K562 (cell line): ENCODE measurements around the gene TAL1. TPM values are rescaled to one million over a fixed set of nuclear protein-coding genes. Genes with fewer than 3 reads are reported as not detected.
A peak's percentile ranks its signal among the peaks of the same experiment; 100 is the strongest.

Experiments
- ARID1B ChIP-seq: fragments of 450-650 bp; IDR thresholded peaks from 2 replicates; pipeline ENCODE4 v1.6.1; 2016; ENCODE audit warnings: antibody characterized with exemption, mild to moderate bottlenecking, inconsistent platforms
- CBX2 ChIP-seq: fragments of 200-600 bp; sonication (generic); IDR thresholded peaks from one replicate; pipeline ENCODE4 v1.6.1; 2012; ENCODE audit warnings: mild to moderate bottlenecking, low read length, inconsistent platforms; ENCODE audit not compliant: insufficient read depth, poor library complexity, severe bottlenecking
- DIDO1 ChIP-seq: fragments of 450-650 bp; IDR thresholded peaks from 2 replicates; pipeline ENCODE4 v1.6.1; 2016; ENCODE audit warnings: low read depth, missing biosample characterization, missing genetic modification characterization
- NR3C1 ChIP-seq: sonication (generic); formaldehyde crosslinking; IDR thresholded peaks from 2 replicates; pipeline ENCODE4 v1.8.1; 2022; ENCODE audit warnings: missing genetic modification reagents
- ZKSCAN1 ChIP-seq: fragments of 150-350 bp; IDR thresholded peaks from 2 replicates; pipeline ENCODE4 v1.6.1; 2016; ENCODE audit warnings: low read depth, low read length
- polyA plus RNA-seq, 8 experiments: library from polyadenylated mRNA; depleted of rRNA in 4 of 8; stranded (reverse) in 5 of 8; unstranded in 3 of 8; fragments of >200 nt; fragmentation: Nextera tagmentation in 2 of 8; fragmentation: Illumina TruSeq in 1 of 8; extraction: Ambion mirVana in 2 of 8; extraction: Trizol in 1 of 8; gene quantifications; 2 replicates each; pipeline versions ENCODE4 v1.2.1 to v1.2.3, GENCODE V29; 2011 to 2014; ENCODE audit warnings: inconsistent platforms in 1 of 8, missing spikeins in 1 of 8
- total RNA-seq, 7 experiments: library from RNA; depleted of rRNA in 6 of 7; stranded (reverse); fragments of >200 nt in 6 of 7; fragmentation: Illumina TruSeq in 2 of 7; extraction: Trizol in 2 of 7; gene quantifications; 2 replicates each; pipeline versions ENCODE4 v1.2.1 to v1.2.3, GENCODE V29; 2011 to 2021; ENCODE audit warnings: low replicate concordance in 1 of 7
- TF ChIP-seq, protein P1 (sequence below): fragments of 200-800 bp; sonication (Bioruptor generic); IDR thresholded peaks from 2 replicates; pipeline ENCODE4 v1.6.1; 2017; ENCODE audit warnings: missing genetic modification characterization, missing compliant biosample characterization
- TF ChIP-seq, protein P2 (sequence below), 2 experiments: fragments of 450-650 bp; IDR thresholded peaks; 2 replicates each; pipeline ENCODE4 v1.6.1; 2018; ENCODE audit warnings: mild to moderate bottlenecking in 2 of 2, low read depth in 1 of 2; ENCODE audit not compliant: partially characterized antibody in 2 of 2
- TF ChIP-seq, protein P3 (sequence below): fragments of 250-450 bp; sonication (Bioruptor Pico); IDR thresholded peaks from 2 replicates; pipeline ENCODE4 v1.9.0; 2021; ENCODE audit warnings: mild to moderate bottlenecking
- TF ChIP-seq, protein P4 (sequence below): fragments of 250-450 bp; sonication (Bioruptor Pico); IDR thresholded peaks from 2 replicates; pipeline ENCODE4 v1.5.0; 2020; ENCODE audit warnings: mild to moderate bottlenecking, borderline replicate concordance

Gene TAL1
- total and polyA plus RNA-seq, 9 of the 15 experiments (the other 6 are each of a cell fraction or from before 2014, with no cell fraction given) = 18.5 to 106 (median 59.7) TPM

DNA sequence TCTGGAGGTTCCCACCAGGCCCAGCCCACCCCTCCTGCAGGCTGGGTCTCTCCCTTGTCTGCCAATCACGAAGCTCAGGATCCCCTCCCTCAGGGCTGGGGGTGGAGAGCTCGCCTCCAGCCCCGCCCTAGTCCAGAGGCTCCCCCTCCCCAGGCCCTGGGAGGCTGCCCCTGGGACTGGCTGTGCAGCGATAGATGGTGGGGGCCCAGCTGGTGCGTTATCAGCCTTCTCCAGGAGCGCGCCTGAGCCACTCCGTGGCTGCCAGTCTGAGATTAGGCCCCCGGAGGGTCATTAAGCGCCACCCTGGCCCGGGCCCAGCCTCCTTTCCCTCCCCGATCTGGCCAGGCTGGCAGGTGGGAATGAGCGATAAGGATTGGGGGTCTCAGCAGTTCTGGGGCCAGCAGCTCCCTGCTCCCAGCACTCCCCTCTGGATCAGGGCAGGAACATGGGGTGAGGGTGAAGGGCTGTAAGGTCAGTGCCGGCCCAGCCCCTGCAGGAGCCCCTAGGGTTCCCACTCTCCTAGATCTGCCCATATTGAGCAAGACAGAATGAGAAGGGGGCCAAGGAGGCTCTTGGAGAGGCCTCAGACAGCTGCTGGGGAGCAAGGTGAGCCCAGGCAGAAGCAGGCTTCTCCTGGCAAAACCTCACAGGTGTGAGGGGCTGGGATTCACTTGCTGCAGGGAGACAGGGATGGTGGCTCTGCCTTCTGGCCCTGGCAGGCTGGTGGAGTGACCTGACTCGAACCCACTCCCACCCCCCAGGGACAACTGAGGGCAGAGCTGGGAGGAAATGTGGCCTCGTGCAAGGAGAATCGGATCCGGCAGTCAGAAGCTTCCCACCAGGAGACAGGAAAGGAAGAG is 50.7 kb downstream of the TAL1 start (continued):
- peak; percentile 87 for TF ChIP-seq ZKSCAN1
- no peak for TF ChIP-seq NR3C1
- no peak for TF ChIP-seq CBX2
- TF ChIP-seq, protein P1, sequence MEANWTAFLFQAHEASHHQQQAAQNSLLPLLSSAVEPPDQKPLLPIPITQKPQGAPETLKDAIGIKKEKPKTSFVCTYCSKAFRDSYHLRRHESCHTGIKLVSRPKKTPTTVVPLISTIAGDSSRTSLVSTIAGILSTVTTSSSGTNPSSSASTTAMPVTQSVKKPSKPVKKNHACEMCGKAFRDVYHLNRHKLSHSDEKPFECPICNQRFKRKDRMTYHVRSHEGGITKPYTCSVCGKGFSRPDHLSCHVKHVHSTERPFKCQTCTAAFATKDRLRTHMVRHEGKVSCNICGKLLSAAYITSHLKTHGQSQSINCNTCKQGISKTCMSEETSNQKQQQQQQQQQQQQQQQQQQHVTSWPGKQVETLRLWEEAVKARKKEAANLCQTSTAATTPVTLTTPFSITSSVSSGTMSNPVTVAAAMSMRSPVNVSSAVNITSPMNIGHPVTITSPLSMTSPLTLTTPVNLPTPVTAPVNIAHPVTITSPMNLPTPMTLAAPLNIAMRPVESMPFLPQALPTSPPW (CRISPR knock-in tag) = peak; percentile 99
- TF ChIP-seq ARID1B = peak; percentile 100
- TF ChIP-seq, protein P2, sequence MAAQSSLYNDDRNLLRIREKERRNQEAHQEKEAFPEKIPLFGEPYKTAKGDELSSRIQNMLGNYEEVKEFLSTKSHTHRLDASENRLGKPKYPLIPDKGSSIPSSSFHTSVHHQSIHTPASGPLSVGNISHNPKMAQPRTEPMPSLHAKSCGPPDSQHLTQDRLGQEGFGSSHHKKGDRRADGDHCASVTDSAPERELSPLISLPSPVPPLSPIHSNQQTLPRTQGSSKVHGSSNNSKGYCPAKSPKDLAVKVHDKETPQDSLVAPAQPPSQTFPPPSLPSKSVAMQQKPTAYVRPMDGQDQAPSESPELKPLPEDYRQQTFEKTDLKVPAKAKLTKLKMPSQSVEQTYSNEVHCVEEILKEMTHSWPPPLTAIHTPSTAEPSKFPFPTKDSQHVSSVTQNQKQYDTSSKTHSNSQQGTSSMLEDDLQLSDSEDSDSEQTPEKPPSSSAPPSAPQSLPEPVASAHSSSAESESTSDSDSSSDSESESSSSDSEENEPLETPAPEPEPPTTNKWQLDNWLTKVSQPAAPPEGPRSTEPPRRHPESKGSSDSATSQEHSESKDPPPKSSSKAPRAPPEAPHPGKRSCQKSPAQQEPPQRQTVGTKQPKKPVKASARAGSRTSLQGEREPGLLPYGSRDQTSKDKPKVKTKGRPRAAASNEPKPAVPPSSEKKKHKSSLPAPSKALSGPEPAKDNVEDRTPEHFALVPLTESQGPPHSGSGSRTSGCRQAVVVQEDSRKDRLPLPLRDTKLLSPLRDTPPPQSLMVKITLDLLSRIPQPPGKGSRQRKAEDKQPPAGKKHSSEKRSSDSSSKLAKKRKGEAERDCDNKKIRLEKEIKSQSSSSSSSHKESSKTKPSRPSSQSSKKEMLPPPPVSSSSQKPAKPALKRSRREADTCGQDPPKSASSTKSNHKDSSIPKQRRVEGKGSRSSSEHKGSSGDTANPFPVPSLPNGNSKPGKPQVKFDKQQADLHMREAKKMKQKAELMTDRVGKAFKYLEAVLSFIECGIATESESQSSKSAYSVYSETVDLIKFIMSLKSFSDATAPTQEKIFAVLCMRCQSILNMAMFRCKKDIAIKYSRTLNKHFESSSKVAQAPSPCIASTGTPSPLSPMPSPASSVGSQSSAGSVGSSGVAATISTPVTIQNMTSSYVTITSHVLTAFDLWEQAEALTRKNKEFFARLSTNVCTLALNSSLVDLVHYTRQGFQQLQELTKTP (IDR thresholded peaks at IDR 0.05; ENCODE audit: low read depth in 1 of 2, partially characterized antibody in 2 of 2) = peak in 1 of 2 experiments; percentile 97
- TF ChIP-seq, protein P3, sequence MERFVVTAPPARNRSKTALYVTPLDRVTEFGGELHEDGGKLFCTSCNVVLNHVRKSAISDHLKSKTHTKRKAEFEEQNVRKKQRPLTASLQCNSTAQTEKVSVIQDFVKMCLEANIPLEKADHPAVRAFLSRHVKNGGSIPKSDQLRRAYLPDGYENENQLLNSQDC (CRISPR knock-in tag) = peak; percentile 46; the same call in 1 of the 2 replicates
- TF ChIP-seq, protein P4, sequence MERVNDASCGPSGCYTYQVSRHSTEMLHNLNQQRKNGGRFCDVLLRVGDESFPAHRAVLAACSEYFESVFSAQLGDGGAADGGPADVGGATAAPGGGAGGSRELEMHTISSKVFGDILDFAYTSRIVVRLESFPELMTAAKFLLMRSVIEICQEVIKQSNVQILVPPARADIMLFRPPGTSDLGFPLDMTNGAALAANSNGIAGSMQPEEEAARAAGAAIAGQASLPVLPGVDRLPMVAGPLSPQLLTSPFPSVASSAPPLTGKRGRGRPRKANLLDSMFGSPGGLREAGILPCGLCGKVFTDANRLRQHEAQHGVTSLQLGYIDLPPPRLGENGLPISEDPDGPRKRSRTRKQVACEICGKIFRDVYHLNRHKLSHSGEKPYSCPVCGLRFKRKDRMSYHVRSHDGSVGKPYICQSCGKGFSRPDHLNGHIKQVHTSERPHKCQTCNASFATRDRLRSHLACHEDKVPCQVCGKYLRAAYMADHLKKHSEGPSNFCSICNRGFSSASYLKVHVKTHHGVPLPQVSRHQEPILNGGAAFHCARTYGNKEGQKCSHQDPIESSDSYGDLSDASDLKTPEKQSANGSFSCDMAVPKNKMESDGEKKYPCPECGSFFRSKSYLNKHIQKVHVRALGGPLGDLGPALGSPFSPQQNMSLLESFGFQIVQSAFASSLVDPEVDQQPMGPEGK = no peak
- no peak; the same call in 1 of the 2 replicates for TF ChIP-seq DIDO1
